ENCODE results near the gene PALLD. TPM values are rescaled to one million over a fixed set of nuclear protein-coding genes. Genes with fewer than 3 reads are reported as not detected.

Gene PALLD
- polyA plus RNA-seq, 1 donor (not counting 4 experiments of a cell fraction or from before 2014, with no cell fraction given), result 136 TPM

DNA sequence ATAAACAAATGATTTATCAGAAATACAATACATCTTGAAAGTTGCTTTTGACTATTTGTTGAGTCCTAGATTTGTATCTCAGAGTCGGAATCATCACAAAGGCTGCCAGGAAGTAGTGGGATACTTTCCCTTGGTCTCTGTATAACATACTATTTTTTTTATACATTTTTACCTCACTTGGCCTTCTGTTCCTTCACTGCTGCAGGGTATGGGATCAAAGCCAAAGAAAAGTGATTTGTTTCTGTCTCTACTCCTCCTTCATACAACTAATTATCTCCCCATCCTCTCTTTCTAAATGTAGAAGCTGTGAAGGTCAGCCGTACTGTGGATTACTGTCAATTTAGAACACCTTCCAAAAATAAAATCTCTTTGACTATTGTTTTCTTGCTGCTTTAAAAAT is 24.9 kb downstream of the PALLD start:
- H2AFZ ChIP-seq (ENCODE audit: control insufficient read depth, low read length), result no peak overlapping the region
- H3K4me3 ChIP-seq (ENCODE audit: control insufficient read depth in 2 of 3, extremely low read depth in 1 of 3, insufficient read depth in 2 of 3, low read depth in 1 of 3, low read length in 3 of 3), result no peak overlapping the region
- H4K20me1 ChIP-seq (ENCODE audit: control insufficient read depth, extremely low read depth, insufficient read depth, low read length), result no peaks in the 10 kb centered on the region
- H3K36me3 ChIP-seq (ENCODE audit: control insufficient read depth in 2 of 2, extremely low read depth in 1 of 2, insufficient read depth in 2 of 2, low read length in 2 of 2), result no peaks in the 10 kb centered on the region
- H3K79me2 ChIP-seq (ENCODE audit: control insufficient read depth, insufficient read depth, low read length), result no peaks in the 10 kb centered on the region
- no peak overlapping the region for H3K9ac ChIP-seq (ENCODE audit: control insufficient read depth, extremely low read depth, insufficient read depth, low read length)
- dilution Hi-C loops (cut with MboI; ENCODE audit: extremely low pct_ligation_motif_present, low sequenced_read_pairs), result no loop called here
- TF ChIP-seq, protein P1, sequence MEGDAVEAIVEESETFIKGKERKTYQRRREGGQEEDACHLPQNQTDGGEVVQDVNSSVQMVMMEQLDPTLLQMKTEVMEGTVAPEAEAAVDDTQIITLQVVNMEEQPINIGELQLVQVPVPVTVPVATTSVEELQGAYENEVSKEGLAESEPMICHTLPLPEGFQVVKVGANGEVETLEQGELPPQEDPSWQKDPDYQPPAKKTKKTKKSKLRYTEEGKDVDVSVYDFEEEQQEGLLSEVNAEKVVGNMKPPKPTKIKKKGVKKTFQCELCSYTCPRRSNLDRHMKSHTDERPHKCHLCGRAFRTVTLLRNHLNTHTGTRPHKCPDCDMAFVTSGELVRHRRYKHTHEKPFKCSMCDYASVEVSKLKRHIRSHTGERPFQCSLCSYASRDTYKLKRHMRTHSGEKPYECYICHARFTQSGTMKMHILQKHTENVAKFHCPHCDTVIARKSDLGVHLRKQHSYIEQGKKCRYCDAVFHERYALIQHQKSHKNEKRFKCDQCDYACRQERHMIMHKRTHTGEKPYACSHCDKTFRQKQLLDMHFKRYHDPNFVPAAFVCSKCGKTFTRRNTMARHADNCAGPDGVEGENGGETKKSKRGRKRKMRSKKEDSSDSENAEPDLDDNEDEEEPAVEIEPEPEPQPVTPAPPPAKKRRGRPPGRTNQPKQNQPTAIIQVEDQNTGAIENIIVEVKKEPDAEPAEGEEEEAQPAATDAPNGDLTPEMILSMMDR (optimal IDR thresholded peaks at IDR 0.05 in 1 of 3, IDR thresholded peaks at IDR 0.05 in 1 of 3, conservative IDR thresholded peaks at IDR 0.05 in 1 of 3; ENCODE audit: extremely low read depth in 1 of 3, insufficient read depth in 2 of 3, low read length in 3 of 3), result no peak
- no peak for TF ChIP-seq EZH2 (IDR thresholded peaks at IDR 0.05; ENCODE audit: low read length)
- FAIRE-seq (no peak), DNase-seq (ENCODE audit: low read depth, low spot score) (no peak)
- no peaks in the 10 kb centered on the region for H3K9me1 ChIP-seq (ENCODE audit: control insufficient read depth, extremely low read depth, insufficient read depth, low read length)
- no peak overlapping the region for H3K4me2 ChIP-seq (ENCODE audit: control insufficient read depth, extremely low read depth, insufficient read depth, low read depth, low read length)
- H3K27me3 ChIP-seq (ENCODE audit: control insufficient read depth, extremely low read depth, insufficient read depth, low read length), result no peaks in the 10 kb centered on the region
- H3K4me1 ChIP-seq (ENCODE audit: control insufficient read depth, extremely low read depth, insufficient read depth, low read length), result peaks cover 3% of the 10 kb centered on the region
- no peak overlapping the region for H3K27ac ChIP-seq (ENCODE audit: control insufficient read depth, insufficient read depth, low read length)
- no peaks in the 10 kb centered on the region for H3K9me3 ChIP-seq (ENCODE audit: control insufficient read depth, low read depth, low read length)

DNA sequence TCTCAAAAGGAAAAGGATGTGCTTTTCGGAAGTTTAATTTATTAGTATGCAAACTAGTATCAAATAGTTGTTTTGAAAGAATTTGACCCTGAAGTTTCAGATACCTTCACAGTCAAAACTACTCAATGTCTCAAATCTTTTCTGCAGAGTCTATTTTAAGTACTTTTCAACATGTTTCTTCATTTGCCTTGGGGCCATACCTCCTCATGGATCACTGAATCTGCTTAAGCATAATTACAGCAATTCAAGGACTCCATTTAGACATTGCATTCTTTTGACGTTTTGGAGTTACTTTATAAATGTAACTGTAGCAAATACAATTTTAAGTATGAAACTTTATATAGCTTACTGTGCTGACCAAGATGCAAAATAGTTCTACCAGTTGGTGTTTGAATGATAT is 25.5 kb downstream of the PALLD start:
- TF ChIP-seq, protein P1 (optimal IDR thresholded peaks at IDR 0.05 in 1 of 3, IDR thresholded peaks at IDR 0.05 in 1 of 3, conservative IDR thresholded peaks at IDR 0.05 in 1 of 3; ENCODE audit: extremely low read depth in 1 of 3, insufficient read depth in 2 of 3, low read length in 3 of 3), result no peak
- no peak for TF ChIP-seq EZH2 (IDR thresholded peaks at IDR 0.05; ENCODE audit: low read length)
- H3K9me1 ChIP-seq (ENCODE audit: control insufficient read depth, extremely low read depth, insufficient read depth, low read length), result no peaks in the 10 kb centered on the region
- no peaks in the 10 kb centered on the region for H3K27me3 ChIP-seq (ENCODE audit: control insufficient read depth, extremely low read depth, insufficient read depth, low read length)
- no peaks in the 10 kb centered on the region for H4K20me1 ChIP-seq (ENCODE audit: control insufficient read depth, extremely low read depth, insufficient read depth, low read length)
- no peak overlapping the region for H3K4me2 ChIP-seq (ENCODE audit: control insufficient read depth, extremely low read depth, insufficient read depth, low read depth, low read length)
- peaks cover 3% of the 10 kb centered on the region for H3K4me1 ChIP-seq (ENCODE audit: control insufficient read depth, extremely low read depth, insufficient read depth, low read length)
- H2AFZ ChIP-seq (ENCODE audit: control insufficient read depth, low read length), result no peak overlapping the region
- no peaks in the 10 kb centered on the region for H3K9me3 ChIP-seq (ENCODE audit: control insufficient read depth, low read depth, low read length)
- dilution Hi-C loops (cut with MboI; ENCODE audit: extremely low pct_ligation_motif_present, low sequenced_read_pairs), result no loop called here
- H3K79me2 ChIP-seq (ENCODE audit: control insufficient read depth, insufficient read depth, low read length), result no peaks in the 10 kb centered on the region
- H3K36me3 ChIP-seq (ENCODE audit: control insufficient read depth in 2 of 2, extremely low read depth in 1 of 2, insufficient read depth in 2 of 2, low read length in 2 of 2), result no peaks in the 10 kb centered on the region
- FAIRE-seq (no peak), DNase-seq (ENCODE audit: low read depth, low spot score) (no peak)
- no peak overlapping the region for H3K27ac ChIP-seq (ENCODE audit: control insufficient read depth, insufficient read depth, low read length)
- no peak overlapping the region for H3K4me3 ChIP-seq (ENCODE audit: control insufficient read depth in 2 of 3, extremely low read depth in 1 of 3, insufficient read depth in 2 of 3, low read depth in 1 of 3, low read length in 3 of 3)
- H3K9ac ChIP-seq (ENCODE audit: control insufficient read depth, extremely low read depth, insufficient read depth, low read length), result no peak overlapping the region

All from keratinocyte (primary cell).